Measurements from ENCODE around the gene CDK5. TPM values are rescaled to one million over a fixed set of nuclear protein-coding genes. Genes with fewer than 3 reads are reported as not detected.

CDK5 gene
- total RNA-seq, 1 experiment from 2014 or later, result 12.2 TPM

DNA sequence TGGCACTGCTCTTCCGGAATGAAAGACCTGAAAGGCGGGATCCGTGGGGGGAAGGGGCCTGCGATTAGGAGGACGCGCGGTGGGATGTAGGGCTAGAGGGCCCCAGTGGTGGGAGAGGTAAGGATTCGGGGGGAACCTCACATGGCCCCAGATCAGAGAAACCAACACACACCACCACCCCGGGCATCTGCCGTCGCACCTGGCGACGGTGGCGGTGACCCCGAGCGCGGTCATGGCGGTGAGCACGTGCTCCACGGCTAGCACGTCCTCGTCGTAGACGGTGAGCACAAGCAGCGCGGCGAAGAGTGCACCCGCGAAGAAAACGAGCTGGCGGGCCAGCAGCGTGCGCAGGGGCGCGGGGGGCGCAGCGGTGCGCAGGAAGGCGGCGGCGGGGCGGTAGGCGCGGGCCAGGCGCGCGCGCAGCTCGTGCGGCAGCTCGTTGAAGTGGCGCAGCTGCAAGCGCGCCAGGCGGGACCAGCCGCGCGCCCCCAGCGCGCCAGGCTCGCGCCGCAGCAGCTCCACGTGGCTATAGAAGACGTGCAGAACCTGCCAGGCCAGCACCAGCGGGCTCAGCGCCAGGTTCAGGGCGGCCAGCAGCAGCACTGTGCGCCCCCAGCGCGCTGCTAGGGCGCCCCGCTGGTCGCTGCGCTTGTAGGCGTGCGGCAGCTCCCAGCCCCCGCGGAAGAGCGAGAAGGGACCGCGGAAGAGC is 39.1 kb downstream of the CDK5 start:
- no peak for DNase-seq (ENCODE audit: unreplicated experiment)
- peaks cover 23% of the 10 kb centered on the region for H3K27me3 Mint-ChIP-seq (ENCODE audit: insufficient read depth, unreplicated experiment)
- BruUV-seq (replicated peaks), result no TSS peak
- no peak overlapping the region for H3K27ac Mint-ChIP-seq (ENCODE audit: low read depth, unreplicated experiment)
- no peaks in the 10 kb centered on the region for H3K9me3 Mint-ChIP-seq (ENCODE audit: unreplicated experiment)
- H3K4me1 Mint-ChIP-seq (ENCODE audit: insufficient read depth, unreplicated experiment), result peaks cover 10% of the 10 kb centered on the region
- ChIA-PET POLR2A (interaction anchor here (1.2 kb wide), 1 partner anchor 10 kb away, joined by 3 read pairs; the partner anchor contains the start of gene ABCB8), CTCF (interaction anchor here (0.6 to 3.7 kb wide), 15 partner anchors 8 to 648 kb away, joined by 3 to 16 read pairs (median 4); partner anchors contain the start of gene ABCB8)
- TF ChIP-seq, protein P1, sequence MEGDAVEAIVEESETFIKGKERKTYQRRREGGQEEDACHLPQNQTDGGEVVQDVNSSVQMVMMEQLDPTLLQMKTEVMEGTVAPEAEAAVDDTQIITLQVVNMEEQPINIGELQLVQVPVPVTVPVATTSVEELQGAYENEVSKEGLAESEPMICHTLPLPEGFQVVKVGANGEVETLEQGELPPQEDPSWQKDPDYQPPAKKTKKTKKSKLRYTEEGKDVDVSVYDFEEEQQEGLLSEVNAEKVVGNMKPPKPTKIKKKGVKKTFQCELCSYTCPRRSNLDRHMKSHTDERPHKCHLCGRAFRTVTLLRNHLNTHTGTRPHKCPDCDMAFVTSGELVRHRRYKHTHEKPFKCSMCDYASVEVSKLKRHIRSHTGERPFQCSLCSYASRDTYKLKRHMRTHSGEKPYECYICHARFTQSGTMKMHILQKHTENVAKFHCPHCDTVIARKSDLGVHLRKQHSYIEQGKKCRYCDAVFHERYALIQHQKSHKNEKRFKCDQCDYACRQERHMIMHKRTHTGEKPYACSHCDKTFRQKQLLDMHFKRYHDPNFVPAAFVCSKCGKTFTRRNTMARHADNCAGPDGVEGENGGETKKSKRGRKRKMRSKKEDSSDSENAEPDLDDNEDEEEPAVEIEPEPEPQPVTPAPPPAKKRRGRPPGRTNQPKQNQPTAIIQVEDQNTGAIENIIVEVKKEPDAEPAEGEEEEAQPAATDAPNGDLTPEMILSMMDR (IDR thresholded peaks at IDR 0.05; ENCODE audit: unreplicated experiment), result no peak
- peak overlapping the region; percentile 15 for H3K4me3 Mint-ChIP-seq (ENCODE audit: unreplicated experiment)
- intact Hi-C loops (cut with micrococcal nuclease), result loop anchor here (5.0 kb wide), 1 partner anchor 51 kb away; no protein-coding TSS in a partner anchor
- no peaks in the 10 kb centered on the region for H3K36me3 Mint-ChIP-seq (ENCODE audit: insufficient read depth, unreplicated experiment)

DNA sequence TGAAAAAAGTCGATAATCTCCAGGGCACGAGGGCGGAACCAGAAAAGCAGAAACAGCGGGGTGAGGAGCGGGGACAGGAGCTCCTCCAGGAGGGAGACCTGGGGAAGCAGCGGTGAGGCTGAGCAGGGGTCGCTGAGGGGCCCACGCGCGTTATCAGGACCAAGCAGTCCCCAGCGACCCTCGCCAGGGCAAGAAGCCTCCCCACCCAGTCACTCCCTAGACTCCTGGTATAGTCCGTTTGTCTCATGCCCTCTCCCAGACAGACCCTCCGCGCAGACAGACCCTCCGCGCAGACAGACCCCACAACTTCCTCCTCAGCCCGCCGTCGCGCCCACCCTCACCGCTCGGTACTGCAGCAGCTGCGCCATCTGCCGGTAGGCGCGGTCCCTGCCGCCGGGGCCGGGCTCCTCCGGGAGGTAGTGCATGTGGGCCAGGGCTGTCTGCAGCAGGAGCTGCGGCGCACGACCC is 39.7 kb downstream of the CDK5 start:
- DNase-seq (ENCODE audit: unreplicated experiment), result peak; percentile 23
- no peak overlapping the region for H3K27ac Mint-ChIP-seq (ENCODE audit: low read depth, unreplicated experiment)
- CTCF ChIA-PET, result interaction anchor here (0.6 to 3.7 kb wide), 20 partner anchors 8 to 648 kb away, joined by 3 to 16 read pairs (median 3); partner anchors contain the start of gene ABCB8
- H3K36me3 Mint-ChIP-seq (ENCODE audit: insufficient read depth, unreplicated experiment), result no peaks in the 10 kb centered on the region
- TF ChIP-seq, protein P1 (IDR thresholded peaks at IDR 0.05; ENCODE audit: unreplicated experiment), result peak; percentile 85
- intact Hi-C loops (cut with micrococcal nuclease), result loop anchor here (5.0 kb wide), 1 partner anchor 51 kb away; no protein-coding TSS in a partner anchor
- H3K27me3 Mint-ChIP-seq (ENCODE audit: insufficient read depth, unreplicated experiment), result peaks cover 23% of the 10 kb centered on the region
- peaks cover 10% of the 10 kb centered on the region for H3K4me1 Mint-ChIP-seq (ENCODE audit: insufficient read depth, unreplicated experiment)
- peak overlapping the region; percentile 15 for H3K4me3 Mint-ChIP-seq (ENCODE audit: unreplicated experiment)
- H3K9me3 Mint-ChIP-seq (ENCODE audit: unreplicated experiment), result no peaks in the 10 kb centered on the region
- BruUV-seq (replicated peaks), result no TSS peak
- POLR2A ChIA-PET, result no interaction called here

DNA sequence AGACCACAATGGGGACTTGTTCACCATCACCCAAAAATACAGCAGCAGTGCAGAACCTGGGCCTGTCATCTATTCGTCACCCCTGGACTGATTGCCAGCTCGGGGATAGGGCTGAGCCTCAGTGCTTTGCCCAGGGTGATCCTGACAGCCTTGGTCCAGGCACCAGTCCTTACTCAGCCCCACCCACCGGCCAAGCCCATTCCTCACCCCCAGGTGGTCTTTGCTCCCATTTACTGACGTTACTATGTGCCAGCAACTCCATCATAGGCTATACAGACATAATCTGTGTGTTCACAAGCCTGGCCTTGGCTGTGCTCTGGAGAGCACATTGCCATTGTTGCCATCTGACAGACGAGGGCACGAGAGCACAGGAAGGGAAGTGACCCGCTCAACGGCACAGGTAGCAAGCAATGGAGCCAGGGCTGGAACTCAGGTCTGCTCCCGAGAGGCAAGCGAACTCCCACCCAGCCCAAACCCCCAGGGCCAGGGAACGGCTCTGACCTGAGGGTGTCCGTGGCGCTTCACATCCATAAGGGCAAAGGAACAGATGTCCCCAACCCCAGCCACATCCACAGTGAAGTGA is 40.2 kb downstream of the CDK5 start:
- H3K4me3 Mint-ChIP-seq (ENCODE audit: unreplicated experiment), result no peak overlapping the region
- H3K9me3 Mint-ChIP-seq (ENCODE audit: unreplicated experiment), result no peaks in the 10 kb centered on the region
- TF ChIP-seq, protein P1 (IDR thresholded peaks at IDR 0.05; ENCODE audit: unreplicated experiment), result no peak
- no peak for DNase-seq (ENCODE audit: unreplicated experiment)
- CTCF ChIA-PET, result interaction anchor here (0.6 to 3.7 kb wide), 16 partner anchors 8 to 124 kb away, joined by 3 to 16 read pairs (median 4); partner anchors contain the start of gene ABCB8
- intact Hi-C loops (cut with micrococcal nuclease), result loop anchor here (5.0 kb wide), 1 partner anchor 50 kb away; no protein-coding TSS in a partner anchor
- no TSS peak for BruUV-seq (replicated peaks)
- peaks cover 13% of the 10 kb centered on the region for H3K4me1 Mint-ChIP-seq (ENCODE audit: insufficient read depth, unreplicated experiment)
- H3K36me3 Mint-ChIP-seq (ENCODE audit: insufficient read depth, unreplicated experiment), result no peaks in the 10 kb centered on the region
- H3K27ac Mint-ChIP-seq (ENCODE audit: low read depth, unreplicated experiment), result no peak overlapping the region
- peaks cover 23% of the 10 kb centered on the region for H3K27me3 Mint-ChIP-seq (ENCODE audit: insufficient read depth, unreplicated experiment)
- POLR2A ChIA-PET, result no interaction called here

DNA sequence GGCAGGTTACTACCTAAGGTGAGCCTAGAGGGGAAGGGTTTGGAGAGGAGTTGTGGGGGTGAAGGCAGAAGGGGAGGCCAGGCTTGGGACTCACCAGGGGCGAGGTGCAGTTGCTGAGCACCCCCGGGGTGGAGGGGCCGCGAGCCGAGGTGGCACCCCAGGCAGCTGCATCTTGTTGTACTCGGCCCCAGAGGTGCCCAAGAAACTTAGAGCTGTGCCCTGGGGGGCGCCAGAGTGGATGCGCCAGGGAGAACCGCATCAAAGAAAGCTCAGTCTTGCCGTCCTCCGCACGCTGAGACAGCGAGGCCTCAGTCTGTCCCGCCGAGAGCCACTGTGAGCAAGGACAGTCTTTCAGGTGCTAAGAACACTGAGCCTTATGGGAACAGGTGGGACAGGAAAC is 40.8 kb downstream of the CDK5 start:
- ChIA-PET CTCF (interaction anchor here (0.6 to 2.0 kb wide), 8 partner anchors 54 to 124 kb away, joined by 3 to 6 read pairs (median 4); no protein-coding TSS in a partner anchor), POLR2A (no interaction called here)
- intact Hi-C loops (cut with micrococcal nuclease), result loop anchor here (5.0 kb wide), 1 partner anchor 50 kb away; no protein-coding TSS in a partner anchor
- H3K4me1 Mint-ChIP-seq (ENCODE audit: insufficient read depth, unreplicated experiment), result peaks cover 18% of the 10 kb centered on the region
- DNase-seq (ENCODE audit: unreplicated experiment), result no peak
- H3K36me3 Mint-ChIP-seq (ENCODE audit: insufficient read depth, unreplicated experiment), result no peaks in the 10 kb centered on the region
- no peak overlapping the region for H3K27ac Mint-ChIP-seq (ENCODE audit: low read depth, unreplicated experiment)
- H3K27me3 Mint-ChIP-seq (ENCODE audit: insufficient read depth, unreplicated experiment), result peaks cover 23% of the 10 kb centered on the region
- no peaks in the 10 kb centered on the region for H3K9me3 Mint-ChIP-seq (ENCODE audit: unreplicated experiment)
- BruUV-seq (replicated peaks), result no TSS peak
- no peak overlapping the region for H3K4me3 Mint-ChIP-seq (ENCODE audit: unreplicated experiment)
- TF ChIP-seq, protein P1 (IDR thresholded peaks at IDR 0.05; ENCODE audit: unreplicated experiment), result no peak

All from MCF 10A (cell line).